SJSA1 (cell line): ENCODE results near the gene IGSF11. TPM values are rescaled to one million over a fixed set of nuclear protein-coding genes. Genes with fewer than 3 reads are reported as not detected.
"Not testable (repeated sequence)": the region's sequence is repeated elsewhere in the genome, so short reads cannot be mapped to it uniquely, and the experiment has no call there.

Experiments
- DNase-seq, 2 experiments: peaks; one replicate each; pipeline ENCODE4 v3.0.0-alpha.2; 2015 to 2020; ENCODE audit warnings: low spot score in 2 of 2, low read depth in 1 of 2
- H3K27ac ChIP-seq: fragments of 250-450 bp; sonication (Bioruptor Pico); 2 replicates; pipeline ENCODE4 v1.5.1; 2020; ENCODE audit warnings: mild to moderate bottlenecking, moderate library complexity
- H3K27me3 ChIP-seq: fragments of 250-450 bp; sonication (Bioruptor Pico); replicated peaks from 2 replicates; pipeline ENCODE4 v1.5.1; 2020; ENCODE audit warnings: mild to moderate bottlenecking, moderate library complexity
- H3K36me3 ChIP-seq: fragments of 250-450 bp; sonication (Bioruptor Pico); 2 replicates; pipeline ENCODE4 v1.5.1; 2020; ENCODE audit warnings: mild to moderate bottlenecking
- H3K4me1 ChIP-seq: fragments of 250-450 bp; sonication (Bioruptor Pico); replicated peaks from 2 replicates; pipeline ENCODE4 v1.6.1; 2021; ENCODE audit warnings: mild to moderate bottlenecking
- H3K4me3 ChIP-seq: fragments of 250-450 bp; sonication (Bioruptor Pico); 2 replicates; pipeline ENCODE4 v1.5.1; 2020; ENCODE audit warnings: mild to moderate bottlenecking
- H3K9me3 ChIP-seq: fragments of 250-450 bp; sonication (Bioruptor Pico); replicated peaks from 2 replicates; pipeline ENCODE4 v1.5.1; 2020; ENCODE audit warnings: mild to moderate bottlenecking
- total RNA-seq: library from RNA; depleted of rRNA; stranded (reverse); fragments of >200 nt; shearing (Covaris generic); gene quantifications from 2 replicates; pipeline ENCODE4 v1.2.3, GENCODE V29; 2014

IGSF11 gene
- total RNA-seq, 1 experiment from 2014 or later = 0.18 TPM

GRCh38 chr3:118978393-118978758 lies 56.3 kb downstream of the IGSF11 start:
- Histone ChIP-seq H3K9me3 (no peaks in the 10 kb centered on the region), H3K36me3 (no peaks in the 10 kb centered on the region), H3K4me3 (no peak overlapping the region), H3K27ac (no peak overlapping the region), H3K4me1 (no peaks in the 10 kb centered on the region), H3K27me3 (no peaks in the 10 kb centered on the region)
- no peak for DNase-seq

- H3K36me3 ChIP-seq = no peaks in the 10 kb centered on the region
- DNase-seq = no peak
- no peak overlapping the region for H3K27ac ChIP-seq
- no peaks in the 10 kb centered on the region for H3K4me1 ChIP-seq
- no peaks in the 10 kb centered on the region for H3K9me3 ChIP-seq
- no peak overlapping the region for H3K4me3 ChIP-seq
- H3K27me3 ChIP-seq = no peaks in the 10 kb centered on the region
Measured at GRCh38 chr3:118977671-118978392, 56.8 kb downstream of the IGSF11 start.

GRCh38 chr3:118977118-118977517 lies 57.5 kb downstream of the IGSF11 start:
- H3K27ac ChIP-seq = no peak overlapping the region
- no peak for DNase-seq
- H3K27me3 ChIP-seq = no peaks in the 10 kb centered on the region
- H3K36me3 ChIP-seq = no peaks in the 10 kb centered on the region
- no peaks in the 10 kb centered on the region for H3K9me3 ChIP-seq
- H3K4me3 ChIP-seq = no peak overlapping the region
- no peaks in the 10 kb centered on the region for H3K4me1 ChIP-seq

GRCh38 chr3:118975476-118975875 lies 59.2 kb downstream of the IGSF11 start:
- not testable (repeated sequence) for DNase-seq, H3K27me3 ChIP-seq, H3K4me3 ChIP-seq, H3K4me1 ChIP-seq, H3K9me3 ChIP-seq, H3K27ac ChIP-seq, H3K36me3 ChIP-seq

GRCh38 chr3:118974356-118975097 lies 60.1 kb downstream of the IGSF11 start:
- DNase-seq = no peak
- Histone ChIP-seq H3K9me3 (no peaks in the 10 kb centered on the region), H3K36me3 (no peaks in the 10 kb centered on the region), H3K4me1 (no peaks in the 10 kb centered on the region), H3K4me3 (no peak overlapping the region), H3K27ac (no peak overlapping the region), H3K27me3 (no peaks in the 10 kb centered on the region)

- Histone ChIP-seq H3K4me1 (no peaks in the 10 kb centered on the region), H3K4me3 (no peak overlapping the region), H3K27ac (no peak overlapping the region), H3K27me3 (no peaks in the 10 kb centered on the region), H3K9me3 (no peaks in the 10 kb centered on the region), H3K36me3 (no peaks in the 10 kb centered on the region)
- DNase-seq = no peak
Measured at GRCh38 chr3:118973050-118973449, 61.6 kb downstream of the IGSF11 start.

- DNase-seq = no peak
- H3K4me3 ChIP-seq = no peak overlapping the region
- no peaks in the 10 kb centered on the region for H3K27me3 ChIP-seq
- H3K27ac ChIP-seq = no peak overlapping the region
- H3K36me3 ChIP-seq = no peaks in the 10 kb centered on the region
- H3K9me3 ChIP-seq = no peaks in the 10 kb centered on the region
- H3K4me1 ChIP-seq = no peaks in the 10 kb centered on the region
Measured at GRCh38 chr3:118970819-118971218, 63.8 kb downstream of the IGSF11 start.

- Histone ChIP-seq H3K27ac (no peak overlapping the region), H3K4me3 (no peak overlapping the region), H3K9me3 (no peaks in the 10 kb centered on the region), H3K36me3 (no peaks in the 10 kb centered on the region), H3K27me3 (no peaks in the 10 kb centered on the region), H3K4me1 (no peaks in the 10 kb centered on the region)
- no peak for DNase-seq
Measured at GRCh38 chr3:118968640-118969039, 66.0 kb downstream of the IGSF11 start.

GRCh38 chr3:118968111-118968510 lies 66.5 kb downstream of the IGSF11 start:
- Histone ChIP-seq H3K36me3 (no peaks in the 10 kb centered on the region), H3K4me3 (no peak overlapping the region), H3K27me3 (no peaks in the 10 kb centered on the region), H3K4me1 (no peaks in the 10 kb centered on the region), H3K9me3 (no peaks in the 10 kb centered on the region), H3K27ac (no peak overlapping the region)
- no peak for DNase-seq

- no peaks in the 10 kb centered on the region for H3K4me1 ChIP-seq
- H3K27me3 ChIP-seq = no peaks in the 10 kb centered on the region
- no peak for DNase-seq
- H3K27ac ChIP-seq = no peak overlapping the region
- no peak overlapping the region for H3K4me3 ChIP-seq
- H3K36me3 ChIP-seq = no peaks in the 10 kb centered on the region
- no peaks in the 10 kb centered on the region for H3K9me3 ChIP-seq
Measured at GRCh38 chr3:118966700-118967099, 67.9 kb downstream of the IGSF11 start.

- Histone ChIP-seq H3K27me3 (0 out of 2 replicates have a peak, but pooled peaks cover 2% of the 10 kb centered on the region), H3K27ac (no peak overlapping the region), H3K36me3 (no peaks in the 10 kb centered on the region), H3K4me1 (no peaks in the 10 kb centered on the region), H3K9me3 (no peaks in the 10 kb centered on the region), H3K4me3 (no peak overlapping the region)
- no peak for DNase-seq
Measured at GRCh38 chr3:118963711-118964110, 70.9 kb downstream of the IGSF11 start.

- no peak for DNase-seq
- Histone ChIP-seq H3K36me3 (no peaks in the 10 kb centered on the region), H3K9me3 (no peaks in the 10 kb centered on the region), H3K4me1 (no peaks in the 10 kb centered on the region), H3K27ac (no peak overlapping the region), H3K4me3 (no peak overlapping the region), H3K27me3 (0 out of 2 replicates have a peak, but pooled peaks cover 2% of the 10 kb centered on the region)
Measured at GRCh38 chr3:118960876-118961450, 73.7 kb downstream of the IGSF11 start.

GRCh38 chr3:118955914-118956556 lies 78.6 kb downstream of the IGSF11 start:
- H3K9me3 ChIP-seq = no peaks in the 10 kb centered on the region
- no peaks in the 10 kb centered on the region for H3K4me1 ChIP-seq
- H3K36me3 ChIP-seq = no peaks in the 10 kb centered on the region
- H3K27me3 ChIP-seq = 0 out of 2 replicates have a peak, but pooled peaks cover 2% of the 10 kb centered on the region
- no peak for DNase-seq
- no peak overlapping the region for H3K27ac ChIP-seq
- no peak overlapping the region for H3K4me3 ChIP-seq

GRCh38 chr3:118951089-118951488 lies 83.6 kb downstream of the IGSF11 start:
- H3K27ac ChIP-seq = no peak overlapping the region
- H3K36me3 ChIP-seq = no peaks in the 10 kb centered on the region
- H3K4me3 ChIP-seq = no peak overlapping the region
- H3K9me3 ChIP-seq = no peaks in the 10 kb centered on the region
- no peaks in the 10 kb centered on the region for H3K27me3 ChIP-seq
- DNase-seq = no peak
- H3K4me1 ChIP-seq = no peaks in the 10 kb centered on the region
